Stimulated activated CD4-positive, alpha-beta T cell treated with anti-CD3 and anti-CD28 coated beads, TNF-alpha, amount 100 ng/mL, for 4 hours (primary cell): ENCODE data around the gene ABCA3.
A peak's percentile ranks its signal among the peaks of the same experiment; 100 is the strongest.
"Not testable (repeated sequence)": the region's sequence is repeated elsewhere in the genome, so short reads cannot be mapped to it uniquely, and the experiment has no call there.

ENCODE experiments used
- DNase-seq, 3 experiments: peaks; one replicate each; pipeline ENCODE4 v3.0.0-alpha.2; 2020; ENCODE audit warnings: low read depth in 3 of 3

Gene ABCA3

DNA sequence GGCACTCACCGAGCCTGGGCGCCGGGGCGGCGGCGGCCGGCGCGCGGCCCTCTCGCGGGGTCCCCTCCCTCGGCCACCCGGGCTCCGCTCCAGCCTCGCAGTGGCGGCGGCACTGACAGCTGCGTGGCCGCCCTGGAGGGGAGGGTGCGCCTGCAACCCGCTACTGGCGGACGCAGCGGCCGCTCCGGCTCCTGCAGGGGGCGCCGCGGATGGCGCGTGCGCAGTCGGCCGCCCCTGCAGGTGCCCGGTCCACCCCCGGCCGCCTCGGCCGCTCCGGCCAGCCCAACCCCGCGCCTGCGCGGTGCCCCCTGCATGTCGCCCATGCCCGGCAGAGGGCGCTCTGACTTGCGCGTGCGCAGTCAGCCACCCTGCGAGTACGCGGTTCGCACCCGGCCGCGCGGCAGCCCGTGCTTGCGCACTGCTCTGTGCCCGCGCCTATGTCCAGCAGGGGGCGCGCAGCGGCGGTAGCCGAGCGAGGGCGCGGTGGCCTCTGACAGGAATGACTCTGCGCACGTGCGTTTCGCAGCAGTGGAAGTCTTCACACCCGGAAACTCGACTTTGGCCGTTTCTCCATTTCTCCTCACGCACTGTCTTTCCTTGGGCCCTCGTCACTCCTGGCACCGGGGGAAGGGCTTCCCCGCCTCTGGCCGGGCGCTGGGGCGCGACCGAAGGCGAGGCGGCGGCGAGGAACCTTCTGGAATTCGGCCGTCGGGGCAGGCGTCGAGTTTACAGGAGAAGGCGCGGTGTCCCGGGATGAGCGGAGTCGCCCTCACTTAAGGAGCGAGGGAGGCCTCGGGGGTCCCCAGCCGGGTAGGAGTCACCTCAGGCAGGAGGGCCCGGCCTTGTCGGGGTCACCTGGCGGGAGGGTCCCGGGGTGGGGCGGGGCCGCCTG is at the start of gene ABCA3:
TSS of gene ABCA3 (minus strand) at position 165 of the 892 bp plus-strand sequence. CDS start 14,262 bp downstream, outside the sequence.
- peak; percentile 88 to 94 (median 88) for DNase-seq

DNA sequence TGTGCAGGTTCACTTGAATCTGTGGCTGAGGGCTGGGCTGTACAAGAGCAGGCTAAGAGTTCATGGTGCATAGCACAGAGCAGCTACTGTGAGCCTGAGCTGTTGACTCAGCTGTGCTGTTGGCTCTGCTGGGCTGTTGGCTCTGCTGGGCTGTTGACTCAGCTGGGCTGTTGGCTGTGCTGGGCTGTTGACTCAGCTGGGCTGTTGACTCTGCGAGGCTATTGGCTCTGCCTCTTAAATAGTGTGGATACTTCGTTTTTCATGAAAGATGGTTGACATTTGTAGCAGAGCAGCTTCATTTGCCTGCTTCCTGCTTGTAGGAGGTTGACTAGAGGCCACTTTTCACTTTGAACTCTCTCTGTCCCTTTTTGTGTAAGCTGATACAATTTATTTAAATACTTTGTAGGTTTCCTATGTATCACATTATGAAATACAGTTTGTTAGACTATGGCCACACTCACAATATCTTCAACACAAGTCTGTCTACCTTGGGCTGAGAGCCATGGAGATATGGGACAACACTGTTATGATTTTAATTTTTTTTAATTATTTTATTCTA is 48.4 kb upstream of the ABCA3 start:
- DNase-seq = no peak

DNA sequence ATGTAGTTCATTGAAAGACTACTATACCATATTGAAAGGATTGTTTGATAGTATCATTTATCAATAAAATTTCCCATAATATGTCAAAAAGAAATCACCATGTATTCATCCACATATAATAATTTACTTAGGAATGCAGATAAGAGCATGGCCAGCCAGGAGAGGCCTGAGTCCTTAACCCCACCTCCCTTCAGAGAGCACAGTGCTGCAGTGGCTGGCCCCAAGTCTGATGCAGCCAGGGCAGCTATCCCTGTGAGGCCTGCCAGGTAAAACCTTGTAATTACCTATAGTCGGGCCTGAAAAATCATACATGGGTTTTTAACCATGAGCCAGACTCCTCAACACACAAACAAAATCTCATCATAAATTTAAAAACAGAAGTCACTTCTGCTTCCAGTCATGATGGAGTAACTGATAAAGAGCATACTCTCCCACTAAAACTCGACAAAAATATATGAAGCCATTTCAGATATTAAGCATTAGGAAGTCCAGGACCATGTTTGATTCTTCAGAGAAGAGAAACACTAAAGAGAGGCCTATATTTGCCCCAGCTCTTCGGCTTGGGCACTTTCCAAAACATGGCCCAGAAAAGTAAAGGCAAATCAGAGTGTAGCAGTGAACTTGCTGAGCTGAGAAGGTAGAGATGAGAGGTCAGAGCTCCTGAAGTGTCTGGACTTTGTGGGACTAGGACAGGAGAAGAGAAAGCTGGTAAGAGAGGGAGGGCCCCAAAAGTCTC is 47.8 kb upstream of the ABCA3 start:
- no peak for DNase-seq

DNA sequence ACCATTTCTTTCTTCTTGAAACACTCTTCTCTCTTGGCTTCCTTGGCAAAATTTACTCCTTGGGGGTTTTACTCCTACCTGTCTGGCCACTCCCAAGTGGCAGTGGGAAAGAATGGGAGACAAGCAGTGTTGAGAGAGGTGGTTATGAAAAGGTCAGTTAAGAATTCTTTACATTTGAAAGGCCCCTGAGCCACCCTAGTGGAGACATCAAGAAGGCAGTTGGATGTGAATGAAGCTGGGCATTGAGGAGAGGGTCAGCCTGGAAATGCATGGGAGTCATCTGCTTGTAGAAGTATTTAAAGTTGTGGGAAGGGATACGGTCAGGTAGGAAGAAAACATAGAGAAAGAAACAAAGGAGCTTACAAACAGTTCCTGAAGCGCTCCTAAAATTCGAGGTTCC is 46.5 kb upstream of the ABCA3 start:
- DNase-seq = no peak

DNA sequence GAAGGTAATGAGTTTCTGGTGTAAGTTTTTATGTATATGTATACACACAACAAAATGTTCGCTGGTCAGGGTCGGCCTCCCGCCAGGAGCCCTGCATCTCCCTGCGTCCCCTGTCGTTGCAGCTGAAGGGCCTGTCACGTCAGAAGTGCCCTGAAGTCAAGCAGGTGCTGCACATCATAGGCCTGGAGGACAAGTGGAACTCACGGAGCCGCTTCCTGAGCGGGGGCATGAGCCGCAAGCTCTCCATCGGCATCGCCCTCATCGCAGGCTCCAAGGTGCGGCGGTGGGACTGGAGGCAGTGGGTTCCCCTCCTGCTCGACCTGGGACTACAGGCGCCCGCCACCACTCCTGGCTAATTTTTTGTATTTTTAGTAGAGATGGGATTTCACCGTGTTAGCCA is 45.5 kb upstream of the ABCA3 start:
- not testable (repeated sequence) for DNase-seq

DNA sequence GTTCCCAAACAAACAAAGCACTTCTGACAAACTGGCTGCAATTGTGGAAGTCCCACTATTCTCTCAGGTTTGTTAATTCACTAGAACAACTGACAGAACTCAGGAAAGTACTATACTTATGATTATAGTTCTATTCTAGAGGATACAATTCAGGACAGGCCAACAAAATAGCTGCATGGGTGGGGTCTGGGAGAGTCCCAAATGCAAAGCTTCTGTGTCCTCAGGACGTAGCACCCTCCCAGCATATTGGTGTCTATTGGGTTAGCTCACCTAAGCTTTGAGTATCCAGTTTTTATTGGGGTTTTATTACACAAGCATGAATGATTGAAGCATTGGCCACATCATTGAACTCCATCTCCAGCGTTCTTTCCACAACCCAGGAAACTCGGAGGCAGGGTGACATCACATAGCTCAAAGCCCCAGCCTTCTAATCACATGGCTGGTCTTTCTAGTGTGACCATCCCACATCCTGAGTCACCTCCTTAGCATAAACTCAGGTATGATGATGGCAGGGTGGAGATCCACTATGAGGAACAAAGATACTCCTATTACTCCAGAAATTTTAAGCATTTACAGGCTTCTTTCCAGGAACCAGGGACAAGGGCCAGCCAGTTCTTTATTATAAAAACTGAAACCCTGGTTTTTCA is 44.8 kb upstream of the ABCA3 start:
- no peak for DNase-seq

DNA sequence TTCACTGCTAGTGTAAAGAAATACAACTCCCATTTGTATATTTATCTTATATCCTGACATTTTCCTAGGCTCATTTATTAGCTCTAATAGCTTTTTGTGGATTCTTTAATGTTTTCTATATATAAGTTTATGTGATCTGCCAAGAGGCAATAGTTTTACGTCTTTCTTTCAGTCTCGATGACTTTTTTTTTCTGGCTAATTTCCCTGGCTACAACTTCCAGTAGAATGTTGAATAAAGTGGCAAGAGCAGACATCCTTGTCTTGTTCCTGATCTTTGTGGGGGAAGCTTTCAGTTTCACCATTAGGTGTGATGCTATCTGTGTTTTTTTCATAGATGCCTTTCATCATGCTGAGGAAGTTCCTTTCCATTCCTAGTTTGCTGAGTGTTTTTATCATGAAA is 43.9 kb upstream of the ABCA3 start:
- DNase-seq = no peak

DNA sequence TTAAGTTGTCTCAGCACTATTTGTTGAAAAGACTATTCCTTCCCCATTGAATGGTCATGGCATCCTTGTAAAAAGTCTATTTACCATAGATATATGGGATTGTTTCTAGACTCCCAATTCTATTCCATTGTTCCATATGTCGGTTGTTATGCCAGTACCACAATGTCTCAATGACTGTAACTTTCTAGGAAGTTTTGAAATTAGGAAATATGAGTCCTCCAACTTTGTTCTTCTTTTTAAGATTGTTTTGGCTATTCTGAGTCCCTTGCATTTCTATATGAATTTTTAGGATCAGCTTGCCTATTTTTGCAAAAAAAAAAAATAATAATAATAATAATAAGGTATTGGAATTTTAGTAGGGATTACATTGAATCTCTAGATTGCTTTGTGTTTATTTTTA is 43.0 kb upstream of the ABCA3 start:
- no peak for DNase-seq

DNA sequence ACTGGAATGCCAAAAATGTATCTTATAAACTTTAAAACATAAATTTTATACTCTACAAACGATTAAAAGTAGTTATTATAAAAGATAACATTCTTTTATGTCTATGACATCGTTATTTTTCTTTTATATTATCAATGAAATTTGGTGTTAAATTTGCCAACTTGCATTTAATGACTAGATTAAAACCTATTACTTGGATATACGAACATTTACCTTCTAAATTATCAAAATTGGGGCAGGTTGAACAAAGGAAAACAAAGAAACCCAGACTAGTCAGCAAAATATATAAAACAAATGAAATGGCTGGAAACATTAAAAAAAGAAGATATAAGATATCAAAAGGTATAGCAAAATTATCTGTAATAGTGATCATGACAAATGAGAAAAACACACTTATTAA is 34.1 kb upstream of the ABCA3 start:
- DNase-seq = no peak

DNA sequence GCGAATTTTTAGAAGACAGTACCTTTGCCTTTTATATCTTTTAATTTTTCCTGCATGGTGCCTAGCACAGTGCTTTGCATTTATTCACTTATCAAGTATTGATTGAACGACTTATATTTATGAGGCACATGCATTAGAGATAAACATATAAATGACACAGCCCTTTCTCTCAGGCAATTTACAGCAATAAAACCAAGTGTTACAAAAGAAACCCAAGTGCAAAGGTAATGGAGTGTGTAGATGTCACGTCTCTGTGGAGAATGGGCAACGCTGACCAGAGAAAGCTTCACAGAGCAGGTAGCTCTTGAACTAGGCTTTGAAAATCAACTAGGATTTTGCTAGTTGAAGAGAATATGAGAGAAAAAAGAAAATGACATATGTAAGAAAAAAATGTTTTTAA is 32.6 kb upstream of the ABCA3 start:
- no peak for DNase-seq

DNA sequence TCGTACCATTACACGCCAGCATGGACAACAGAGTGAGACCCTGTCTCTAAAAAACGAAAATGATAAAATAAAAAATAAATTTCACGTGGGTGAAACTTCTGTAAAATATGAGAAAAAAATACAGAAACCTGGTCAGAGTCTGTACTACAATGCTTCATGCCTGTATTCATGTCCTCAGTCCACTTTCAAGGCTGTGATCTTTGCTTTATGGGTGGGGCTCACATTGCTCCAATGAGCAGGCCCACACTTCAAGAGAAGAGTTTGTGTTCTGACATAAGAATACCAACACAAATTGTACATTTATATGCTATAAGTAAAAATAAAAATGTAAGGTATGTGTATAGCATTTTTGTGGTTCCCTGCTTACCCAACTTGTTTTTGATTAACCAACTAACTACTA is 32.2 kb upstream of the ABCA3 start:
- DNase-seq = no peak

DNA sequence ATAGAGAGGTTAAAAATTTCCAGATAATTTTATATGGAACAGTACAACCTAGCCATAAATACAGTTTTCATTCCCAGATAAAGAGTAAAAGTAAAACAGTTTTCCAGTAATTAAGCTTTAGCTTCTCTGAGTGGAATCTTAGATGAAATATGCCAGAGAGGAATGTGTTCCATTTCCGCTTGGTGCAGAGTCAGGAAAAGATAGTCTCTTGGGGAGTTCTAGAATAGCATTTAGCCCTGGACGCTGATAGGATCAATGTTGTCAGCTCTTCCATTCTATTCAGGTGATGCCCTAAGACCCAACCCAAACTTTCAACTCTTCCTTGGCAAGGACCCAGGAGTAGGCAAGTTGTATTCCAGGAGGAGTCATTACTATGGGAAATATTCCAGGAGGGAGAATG is 30.9 kb upstream of the ABCA3 start:
- DNase-seq = no peak

DNA sequence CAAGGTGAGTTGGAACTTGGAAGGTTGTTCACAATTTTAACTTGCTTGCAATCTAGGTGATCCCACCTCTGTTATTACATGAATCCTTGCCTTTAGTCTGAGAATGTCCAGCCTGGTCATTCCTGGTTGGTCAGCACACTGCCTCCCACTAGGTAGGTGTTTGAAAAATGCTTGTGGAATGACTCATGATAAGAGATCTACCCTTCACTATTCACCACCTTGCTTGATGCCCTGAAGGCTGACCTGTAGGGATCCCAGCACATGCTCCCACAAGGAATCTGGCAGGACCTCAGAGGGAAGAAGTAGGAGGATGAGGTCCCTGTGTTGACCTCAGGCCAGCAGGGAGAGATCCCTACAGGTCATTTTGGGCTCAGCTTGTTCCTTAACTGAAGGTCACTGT is 30.2 kb upstream of the ABCA3 start:
- no peak for DNase-seq

DNA sequence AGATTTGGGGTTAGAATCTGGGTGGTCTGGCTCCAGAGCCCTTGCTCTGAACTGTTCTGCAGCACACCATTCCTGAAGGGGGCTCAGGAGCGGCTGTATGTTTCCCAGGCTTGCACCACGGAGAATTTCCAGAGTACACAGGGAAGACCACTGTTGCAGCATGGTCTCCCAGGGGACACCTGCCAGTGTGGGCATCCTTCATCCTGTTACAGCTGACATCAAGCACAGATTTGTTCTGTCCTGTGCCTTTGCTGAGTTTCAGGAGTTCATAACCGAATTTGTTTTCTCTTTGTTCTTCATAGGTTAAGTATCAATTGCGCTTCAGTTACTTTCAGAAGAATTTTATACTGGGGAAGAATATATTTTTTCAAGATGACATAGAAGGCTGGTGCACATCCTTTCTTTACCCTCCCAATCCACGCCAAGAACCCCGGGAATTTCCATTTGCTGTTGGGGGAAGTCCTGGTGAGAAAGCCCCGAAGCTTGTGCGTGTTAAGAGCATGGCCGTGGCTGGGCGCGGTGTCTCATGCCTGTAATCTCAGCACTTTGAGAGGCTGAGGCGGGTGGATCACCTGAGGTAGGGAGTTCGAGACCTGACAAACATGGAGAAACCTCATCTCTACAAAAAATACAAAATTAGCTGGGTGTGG is 26.3 kb upstream of the ABCA3 start:
- no peak for DNase-seq

DNA sequence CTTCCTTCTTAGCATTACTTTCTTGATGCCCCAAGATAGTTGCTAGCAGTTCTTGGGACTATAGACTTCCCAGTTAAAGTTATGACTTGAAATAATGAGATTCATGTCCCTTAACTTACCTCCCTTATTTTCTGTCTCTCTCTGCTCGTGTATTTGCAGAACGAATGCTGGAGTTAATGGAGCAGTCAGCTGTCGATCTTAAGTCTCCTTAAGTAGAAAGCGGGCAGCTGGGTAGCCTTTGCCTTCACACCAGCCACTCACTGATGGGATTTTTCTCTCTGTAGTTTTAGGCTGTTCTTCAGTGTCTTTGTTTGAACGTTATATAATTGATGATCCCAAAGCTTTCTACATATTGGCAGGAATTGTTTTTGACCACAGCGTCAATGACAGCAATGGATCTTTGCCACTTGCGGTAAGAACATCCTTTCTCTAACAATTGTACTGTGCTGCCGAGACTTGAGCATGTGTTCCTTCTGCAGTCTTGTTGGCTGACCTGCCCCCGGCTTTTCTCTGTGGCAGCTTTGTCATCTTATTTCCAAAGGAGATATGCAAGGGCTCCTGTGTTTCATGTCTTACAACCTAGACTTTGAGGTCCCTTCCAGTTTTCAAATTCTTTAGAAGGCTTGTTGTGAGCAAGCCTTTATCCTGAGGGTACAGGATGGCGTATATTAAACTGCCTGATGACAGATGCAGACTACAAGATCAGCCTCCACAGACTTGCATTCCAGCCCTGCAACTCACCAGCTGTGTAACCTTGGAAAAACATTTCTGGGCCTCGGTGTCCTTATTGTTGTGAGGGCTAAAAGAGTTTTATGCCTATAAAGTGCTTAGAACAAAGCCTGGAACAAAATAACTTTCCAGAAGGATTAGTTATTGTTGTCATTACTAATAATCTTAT is 25.1 kb upstream of the ABCA3 start:
- DNase-seq = no peak

DNA sequence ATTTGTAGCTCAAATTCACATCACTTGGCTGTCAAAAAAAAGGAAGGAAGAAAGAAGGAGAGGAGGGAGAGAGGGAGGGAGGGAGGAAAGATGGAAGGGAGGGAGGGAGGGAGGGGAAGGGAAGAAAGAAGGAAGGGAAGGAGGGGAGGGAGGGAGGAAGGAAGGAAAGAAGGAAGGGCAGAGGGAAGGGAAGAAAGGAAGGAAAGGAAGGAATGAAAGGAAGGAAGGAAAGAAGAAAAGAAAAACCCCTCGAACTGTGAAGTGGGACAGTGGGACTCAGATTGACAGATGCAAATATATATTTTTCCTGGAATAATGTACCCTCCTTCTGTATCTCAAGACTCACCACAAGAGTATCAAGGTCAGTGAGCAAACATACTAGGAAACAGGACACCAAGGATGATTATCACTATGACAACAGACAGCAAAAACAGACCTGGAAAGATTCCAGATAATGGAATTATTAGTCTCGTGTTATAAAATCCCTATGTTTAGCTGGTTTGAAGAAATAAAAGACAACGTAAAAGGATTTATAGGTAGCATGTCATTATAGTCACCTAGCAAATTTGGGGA is 24.2 kb upstream of the ABCA3 start:
- DNase-seq = no peak

DNA sequence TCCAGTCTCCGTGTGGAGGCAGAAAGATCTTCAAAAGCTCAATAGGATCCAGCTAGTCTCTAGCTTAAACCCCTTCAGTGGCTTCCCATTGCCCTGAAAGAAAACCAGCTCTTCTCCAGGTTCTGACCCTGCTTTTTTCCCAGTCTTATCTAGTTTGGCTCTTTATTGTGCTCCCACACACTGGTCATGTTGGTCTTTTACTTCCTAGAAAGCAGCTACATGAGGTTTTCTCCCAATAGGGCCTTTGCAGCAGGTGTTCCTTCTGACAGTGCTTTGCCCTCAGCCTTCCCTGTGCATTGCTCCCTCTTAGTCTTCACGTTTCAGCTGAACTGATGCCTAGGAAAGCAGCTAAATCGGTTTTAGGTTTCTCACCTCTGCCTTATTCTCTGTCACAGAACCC is 21.7 kb upstream of the ABCA3 start:
- no peak for DNase-seq

DNA sequence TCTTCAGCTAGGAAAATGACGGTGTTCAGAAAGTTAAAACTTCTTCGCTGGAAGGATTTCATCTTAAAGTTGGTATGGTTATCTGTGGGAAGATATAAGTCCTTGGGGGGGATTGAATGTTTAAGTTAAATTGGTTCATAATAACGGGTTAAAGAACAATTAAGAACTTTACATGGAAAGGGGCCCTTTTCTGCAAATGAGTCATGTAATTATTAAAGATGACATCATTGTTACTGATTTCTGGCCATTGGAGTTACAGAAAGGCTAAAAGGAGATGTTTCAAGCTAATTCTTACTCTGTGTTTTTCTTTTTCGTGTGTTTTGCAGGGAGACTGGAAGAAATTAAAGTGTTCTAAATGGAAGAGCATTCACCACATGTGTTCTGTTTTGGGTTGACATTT is 20.6 kb upstream of the ABCA3 start:
- DNase-seq = no peak

DNA sequence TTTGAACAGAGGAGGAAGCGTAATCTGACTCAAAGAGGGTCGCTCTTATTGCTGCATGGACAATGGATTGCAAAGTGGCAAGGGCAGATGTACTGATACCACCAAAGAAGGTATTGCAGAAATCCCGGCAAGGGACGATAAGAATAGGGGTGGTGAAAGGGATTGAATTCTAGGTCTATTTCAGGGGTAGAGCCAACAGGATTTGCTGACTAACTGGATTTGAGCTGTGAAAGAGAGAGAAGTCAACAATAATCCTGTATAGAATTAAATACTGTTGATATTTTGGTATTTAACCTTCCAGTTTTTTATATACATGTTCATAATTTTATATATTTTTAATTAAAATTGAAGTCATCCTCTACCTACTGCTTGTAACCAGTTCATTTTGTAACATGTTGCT is 19.4 kb upstream of the ABCA3 start:
- DNase-seq = no peak

DNA sequence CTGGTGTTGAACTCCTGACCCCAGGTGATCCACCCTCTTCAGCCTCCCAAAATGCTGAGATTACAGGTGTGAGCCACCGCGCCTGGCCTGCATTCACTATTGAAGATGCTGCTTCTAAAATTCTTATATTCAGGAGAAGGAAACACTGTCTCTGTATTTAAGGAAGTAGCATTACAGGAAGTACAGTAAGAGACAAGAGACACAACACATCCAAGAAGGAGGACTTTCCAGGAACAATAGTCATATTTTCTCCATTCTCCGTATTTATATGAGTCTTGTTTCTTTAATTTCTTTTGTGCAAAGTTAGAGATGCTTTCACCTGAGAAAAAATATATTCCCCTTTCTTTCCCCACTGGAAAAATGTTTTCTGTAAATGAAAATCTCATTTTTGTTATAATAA is 18.3 kb upstream of the ABCA3 start:
- DNase-seq = no peak
